ENCODE results near the gene EFCAB6. TPM values are rescaled to one million over a fixed set of nuclear protein-coding genes. Genes with fewer than 3 reads are reported as not detected.

EFCAB6 gene
- total RNA-seq, 1 experiment from 2014 or later = 1.7 TPM

- no peak for DNase-seq (ENCODE audit: low read depth)
These were observed 306.2 kb downstream of the EFCAB6 start for GRCh38 chr22:43505896-43506295.

GRCh38 chr22:43505423-43505822 lies 306.7 kb downstream of the EFCAB6 start:
- DNase-seq (ENCODE audit: low read depth) = no peak

GRCh38 chr22:43504666-43505261 lies 307.3 kb downstream of the EFCAB6 start:
- DNase-seq (ENCODE audit: low read depth) = no peak

GRCh38 chr22:43504068-43504467 lies 308.0 kb downstream of the EFCAB6 start:
- no peak for DNase-seq (ENCODE audit: low read depth)

GRCh38 chr22:43502306-43502874 lies 309.7 kb downstream of the EFCAB6 start:
- no peak for DNase-seq (ENCODE audit: low read depth)

GRCh38 chr22:43501878-43502277 lies 310.2 kb downstream of the EFCAB6 start:
- DNase-seq (ENCODE audit: low read depth) = no peak

- no peak for DNase-seq (ENCODE audit: low read depth)
These were observed 311.0 kb downstream of the EFCAB6 start for GRCh38 chr22:43500792-43501785.

- no peak for DNase-seq (ENCODE audit: low read depth)
These were observed 313.2 kb downstream of the EFCAB6 start for GRCh38 chr22:43498856-43499253.

- DNase-seq (ENCODE audit: low read depth) = no peak
These were observed 313.9 kb downstream of the EFCAB6 start for GRCh38 chr22:43497956-43498855.

- no peak for DNase-seq (ENCODE audit: low read depth)
These were observed 318.8 kb downstream of the EFCAB6 start for GRCh38 chr22:43493297-43493696.

- no peak for DNase-seq (ENCODE audit: low read depth)
These were observed 320.4 kb downstream of the EFCAB6 start for GRCh38 chr22:43491737-43492136.

- DNase-seq (ENCODE audit: low read depth) = no peak
These were observed 320.9 kb downstream of the EFCAB6 start for GRCh38 chr22:43491177-43491576.

- DNase-seq (ENCODE audit: low read depth) = no peak
These were observed 321.8 kb downstream of the EFCAB6 start for GRCh38 chr22:43490311-43490710.

- no peak for DNase-seq (ENCODE audit: low read depth)
These were observed 323.2 kb downstream of the EFCAB6 start for GRCh38 chr22:43488937-43489336.

GRCh38 chr22:43488031-43488866 lies 323.9 kb downstream of the EFCAB6 start:
- no peak for DNase-seq (ENCODE audit: low read depth)

GRCh38 chr22:43487311-43488030 lies 324.6 kb downstream of the EFCAB6 start:
- DNase-seq (ENCODE audit: low read depth) = no peak

- no peak for DNase-seq (ENCODE audit: low read depth)
These were observed 326.5 kb downstream of the EFCAB6 start for GRCh38 chr22:43485502-43486089.

GRCh38 chr22:43484227-43484626 lies 327.9 kb downstream of the EFCAB6 start:
- DNase-seq (ENCODE audit: low read depth) = no peak

- DNase-seq (ENCODE audit: low read depth) = no peak
These were observed 328.4 kb downstream of the EFCAB6 start for GRCh38 chr22:43483669-43484068.

Data from LHCN-M2 (cell line).